GM12801 (cell line): ENCODE results near the gene NTSR2.

ENCODE experiments used
- TF ChIP-seq, protein P1 (sequence below): IDR thresholded peaks from one replicate; pipeline ENCODE4 v1.5.1; 2011; ENCODE audit warnings: control low read depth; ENCODE audit not compliant: insufficient read length; ENCODE audit errors: extremely low read depth

Gene NTSR2

DNA sequence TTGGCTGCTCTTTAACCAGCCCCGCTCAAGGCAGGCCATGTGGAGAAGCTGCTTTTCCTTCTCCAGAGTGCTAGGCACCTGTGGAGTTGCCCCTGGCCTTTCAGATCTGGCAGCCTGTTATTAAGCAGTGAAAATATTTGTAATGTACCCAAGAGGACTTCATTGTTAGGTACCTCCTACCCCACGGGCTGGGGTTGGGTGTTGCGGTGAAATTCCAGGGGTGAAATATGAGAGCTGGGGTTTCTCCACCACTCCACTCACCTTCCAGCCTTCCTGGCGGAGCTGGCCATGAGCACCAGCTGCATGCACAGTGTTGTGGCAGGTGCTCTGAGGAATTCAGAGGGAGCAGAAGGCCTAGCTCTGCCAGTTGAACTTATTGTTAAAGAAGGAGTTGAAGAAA lies 39.1 kb downstream of the NTSR2 start:
- TF ChIP-seq, protein P1, sequence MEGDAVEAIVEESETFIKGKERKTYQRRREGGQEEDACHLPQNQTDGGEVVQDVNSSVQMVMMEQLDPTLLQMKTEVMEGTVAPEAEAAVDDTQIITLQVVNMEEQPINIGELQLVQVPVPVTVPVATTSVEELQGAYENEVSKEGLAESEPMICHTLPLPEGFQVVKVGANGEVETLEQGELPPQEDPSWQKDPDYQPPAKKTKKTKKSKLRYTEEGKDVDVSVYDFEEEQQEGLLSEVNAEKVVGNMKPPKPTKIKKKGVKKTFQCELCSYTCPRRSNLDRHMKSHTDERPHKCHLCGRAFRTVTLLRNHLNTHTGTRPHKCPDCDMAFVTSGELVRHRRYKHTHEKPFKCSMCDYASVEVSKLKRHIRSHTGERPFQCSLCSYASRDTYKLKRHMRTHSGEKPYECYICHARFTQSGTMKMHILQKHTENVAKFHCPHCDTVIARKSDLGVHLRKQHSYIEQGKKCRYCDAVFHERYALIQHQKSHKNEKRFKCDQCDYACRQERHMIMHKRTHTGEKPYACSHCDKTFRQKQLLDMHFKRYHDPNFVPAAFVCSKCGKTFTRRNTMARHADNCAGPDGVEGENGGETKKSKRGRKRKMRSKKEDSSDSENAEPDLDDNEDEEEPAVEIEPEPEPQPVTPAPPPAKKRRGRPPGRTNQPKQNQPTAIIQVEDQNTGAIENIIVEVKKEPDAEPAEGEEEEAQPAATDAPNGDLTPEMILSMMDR = no peak

DNA sequence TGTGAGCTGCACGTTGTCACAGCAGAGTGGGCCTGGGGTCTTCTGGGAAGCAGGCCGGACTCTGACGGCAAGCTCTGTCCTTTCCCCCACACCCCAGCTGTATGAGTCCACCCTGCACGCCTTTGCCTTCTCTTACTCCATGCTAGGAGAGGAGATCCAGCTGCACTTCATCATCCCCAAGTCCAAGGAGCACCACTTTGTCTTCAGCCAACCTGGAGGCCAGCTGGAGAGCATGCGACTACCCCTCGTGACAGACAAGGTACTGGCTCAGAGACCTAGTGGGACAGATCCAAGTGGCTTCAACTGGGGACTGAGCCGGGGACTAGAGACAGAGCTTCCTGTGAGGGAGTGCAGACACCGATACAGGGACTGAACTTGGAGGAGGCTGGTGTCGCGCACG lies 40.1 kb downstream of the NTSR2 start:
- TF ChIP-seq, protein P1 = no peak

DNA sequence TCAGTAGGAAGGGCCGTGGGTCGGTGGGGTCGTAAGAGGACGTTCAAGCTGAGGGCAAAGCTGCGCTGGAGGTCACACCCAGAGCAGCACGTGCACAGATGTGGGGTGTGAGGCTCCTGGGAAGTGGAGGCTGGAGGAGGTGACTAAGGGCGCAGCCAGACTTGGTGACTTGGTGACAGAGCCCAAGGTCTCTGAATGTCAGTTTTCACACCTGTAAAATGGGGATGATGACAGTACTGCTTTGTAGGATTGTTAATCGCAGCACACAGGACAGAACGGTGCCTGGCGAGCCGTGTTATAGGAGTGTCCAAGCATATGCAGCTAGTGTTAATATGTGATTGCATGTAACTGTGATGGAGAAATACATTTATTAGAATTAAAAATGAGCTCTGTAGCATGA lies 40.8 kb downstream of the NTSR2 start:
- TF ChIP-seq, protein P1 = no peak

DNA sequence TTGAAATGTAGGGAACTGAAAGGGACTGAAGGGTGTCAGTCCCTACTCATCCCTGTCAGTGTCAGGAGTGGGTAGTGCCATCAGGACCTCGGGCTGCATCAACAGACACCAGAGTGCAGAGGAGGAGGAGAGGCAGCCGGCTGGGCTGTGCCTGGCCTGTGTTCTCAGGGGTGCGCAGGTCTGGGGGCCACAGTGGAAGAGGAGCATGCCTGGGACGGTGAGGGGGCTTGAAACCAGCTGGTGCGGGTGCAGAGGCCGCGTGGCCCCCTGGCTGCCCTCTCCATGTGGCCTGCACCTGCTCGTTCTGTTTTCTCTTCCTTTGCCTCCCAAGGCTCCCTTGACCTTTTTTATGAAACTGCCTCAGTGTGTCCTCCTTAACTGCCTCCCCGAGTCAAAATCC lies 41.3 kb downstream of the NTSR2 start:
- TF ChIP-seq, protein P1 = no peak

DNA sequence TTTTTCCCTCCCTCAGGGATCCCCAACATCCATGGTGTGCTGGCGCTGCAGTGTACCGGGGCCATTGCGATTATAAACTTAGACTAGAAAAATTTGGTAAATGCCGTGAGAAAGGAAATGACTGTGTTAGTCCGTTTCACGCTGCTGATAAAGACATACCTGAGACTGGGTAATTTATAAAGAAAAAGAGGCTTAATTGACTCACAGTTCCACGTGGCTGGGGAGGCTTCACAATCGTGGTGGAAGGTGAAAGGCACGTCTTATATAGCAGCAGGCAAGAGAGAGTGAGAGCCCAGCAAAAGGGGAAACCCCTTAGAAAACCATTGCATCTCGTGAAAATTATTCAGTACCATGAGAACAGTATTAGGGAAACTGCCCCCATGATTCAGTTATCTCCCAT lies 44.3 kb downstream of the NTSR2 start:
- TF ChIP-seq, protein P1 = no peak

DNA sequence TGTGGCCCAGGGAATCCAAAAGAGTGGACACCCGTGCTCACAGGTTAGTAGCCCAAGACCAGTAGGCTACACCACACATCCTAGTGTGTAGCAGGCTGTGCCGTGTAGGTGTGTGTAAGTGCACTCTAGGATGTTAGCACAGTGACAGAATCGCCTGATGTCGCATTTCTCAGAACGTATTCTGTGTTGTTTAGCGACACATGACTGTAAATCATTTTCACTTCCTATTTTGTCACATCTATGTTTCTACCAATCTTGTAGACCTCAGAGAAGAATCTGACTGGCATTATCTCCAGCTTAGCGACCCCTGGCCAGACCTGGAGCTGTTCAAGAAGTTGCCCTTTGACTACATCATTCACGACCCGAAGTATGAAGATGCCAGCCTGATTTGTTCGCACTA lies 45.1 kb downstream of the NTSR2 start:
- TF ChIP-seq, protein P1 = no peak

DNA sequence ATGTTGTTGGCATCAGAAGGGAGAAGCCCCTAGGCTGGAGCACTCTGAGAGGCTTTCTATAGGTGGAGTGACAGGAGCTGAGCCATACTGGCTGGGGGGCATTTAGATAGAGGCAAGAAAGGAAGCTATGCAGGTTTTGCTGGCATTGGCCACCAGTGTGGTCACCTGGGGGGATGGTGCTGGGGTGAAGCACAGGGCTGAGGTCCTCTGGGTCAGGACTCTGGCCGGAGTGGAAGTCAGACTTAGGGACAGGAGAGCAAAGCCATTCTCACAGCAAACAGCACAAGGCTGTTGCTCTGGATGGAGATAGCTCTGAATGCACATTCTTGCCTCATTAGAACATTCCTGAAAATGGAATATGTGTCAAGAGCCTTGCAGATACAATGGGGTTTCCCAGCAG lies 47.4 kb downstream of the NTSR2 start:
- TF ChIP-seq, protein P1 = no peak

DNA sequence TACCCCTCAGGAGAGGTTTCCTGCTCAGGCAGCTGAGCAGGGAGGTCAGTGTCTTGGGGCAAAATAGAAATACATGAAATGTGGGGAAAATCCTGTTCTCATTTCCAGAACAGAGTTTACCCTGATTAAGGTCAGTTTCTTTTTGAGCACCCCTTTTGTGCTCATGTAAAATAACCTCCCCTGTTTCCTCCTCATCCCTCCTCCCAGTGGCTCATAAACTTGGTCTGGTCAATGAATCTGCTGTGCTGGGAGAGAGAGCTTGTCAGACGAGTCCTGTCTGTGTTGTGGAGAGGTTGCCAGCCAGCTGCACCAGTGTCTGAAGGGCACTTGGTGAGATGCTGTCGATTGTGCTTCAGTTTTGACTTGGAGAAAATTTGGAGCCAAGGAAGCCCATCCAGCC lies 48.6 kb downstream of the NTSR2 start:
- TF ChIP-seq, protein P1 = no peak
